HG02885 (cell line): ENCODE measurements around the gene LCK.

ENCODE experiments used
- ATAC-seq: cut with Tn5 transposase; IDR thresholded peaks from one replicate; pipeline ENCODE4 v1.9.1; 2021; ENCODE audit warnings: mild to moderate bottlenecking; ENCODE audit not compliant: unreplicated experiment, poor library complexity

The LCK gene

GRCh38 chr1:32311709-32312393 is 60.8 kb downstream of the LCK start:
- no peak for ATAC-seq

- ATAC-seq, result peak; percentile 26
Measured at GRCh38 chr1:32316903-32317277, 65.8 kb downstream of the LCK start.

GRCh38 chr1:32318127-32318869 is 67.2 kb downstream of the LCK start:
- ATAC-seq, result no peak

- no peak for ATAC-seq
Measured at GRCh38 chr1:32321712-32322291, 70.7 kb downstream of the LCK start.

- ATAC-seq, result no peak
Measured at GRCh38 chr1:32327204-32327603, 76.1 kb downstream of the LCK start.

- no peak for ATAC-seq
Measured at GRCh38 chr1:32329931-32330466, 78.9 kb downstream of the LCK start.

GRCh38 chr1:32330558-32331151 is 79.6 kb downstream of the LCK start:
- ATAC-seq, result no peak

GRCh38 chr1:32331549-32331948 is 80.5 kb downstream of the LCK start:
- ATAC-seq, result no peak

GRCh38 chr1:32332290-32333079 is 81.4 kb downstream of the LCK start:
- no peak for ATAC-seq

- no peak for ATAC-seq
Measured at GRCh38 chr1:32333251-32333963, 82.3 kb downstream of the LCK start.

GRCh38 chr1:32334274-32334861 is 83.3 kb downstream of the LCK start:
- no peak for ATAC-seq

- ATAC-seq, result no peak
Measured at GRCh38 chr1:32334864-32335534, 83.9 kb downstream of the LCK start.

GRCh38 chr1:32335535-32335789 is 84.4 kb downstream of the LCK start:
- ATAC-seq, result no peak
